Left hindlimb (tissue), 1 donor: ENCODE results near the gene ADAP1.
"Not testable (repeated sequence)": the region's sequence is repeated elsewhere in the genome, so short reads cannot be mapped to it uniquely, and the experiment has no call there.

Source experiments
- DNase-seq: peaks from one replicate; pipeline ENCODE4 v3.0.0-alpha.2; 2018

ADAP1 gene

DNA sequence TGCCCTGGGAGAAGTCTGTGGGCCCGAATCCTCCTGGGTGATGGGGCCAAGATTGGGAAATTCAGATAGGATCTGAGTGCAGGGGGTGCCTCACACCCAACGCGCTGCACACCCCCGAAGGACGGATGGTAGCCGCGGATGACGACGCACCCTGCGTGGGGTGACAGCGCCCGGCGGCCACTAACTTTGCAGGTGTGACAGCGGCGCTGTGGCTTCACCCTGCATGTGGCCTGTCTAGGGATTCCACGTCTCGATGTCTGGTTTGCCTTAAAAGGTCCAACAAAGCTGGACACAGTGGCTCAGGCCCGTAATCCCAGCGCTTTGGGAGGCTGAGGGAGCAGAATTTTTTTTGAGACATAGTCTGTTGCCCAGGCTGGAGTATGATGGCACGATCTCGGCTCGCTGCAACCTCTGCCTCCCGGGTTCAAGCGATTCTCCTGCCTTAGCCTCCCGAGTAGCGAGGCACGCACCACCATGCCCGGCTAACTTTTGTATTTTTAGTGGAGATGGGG, 18.6 kb downstream of the ADAP1 start:
- no peak for DNase-seq

- DNase-seq = no peak
These were observed 19.2 kb downstream of the ADAP1 start for GRCh38 chr7:935164-935873.

DNA sequence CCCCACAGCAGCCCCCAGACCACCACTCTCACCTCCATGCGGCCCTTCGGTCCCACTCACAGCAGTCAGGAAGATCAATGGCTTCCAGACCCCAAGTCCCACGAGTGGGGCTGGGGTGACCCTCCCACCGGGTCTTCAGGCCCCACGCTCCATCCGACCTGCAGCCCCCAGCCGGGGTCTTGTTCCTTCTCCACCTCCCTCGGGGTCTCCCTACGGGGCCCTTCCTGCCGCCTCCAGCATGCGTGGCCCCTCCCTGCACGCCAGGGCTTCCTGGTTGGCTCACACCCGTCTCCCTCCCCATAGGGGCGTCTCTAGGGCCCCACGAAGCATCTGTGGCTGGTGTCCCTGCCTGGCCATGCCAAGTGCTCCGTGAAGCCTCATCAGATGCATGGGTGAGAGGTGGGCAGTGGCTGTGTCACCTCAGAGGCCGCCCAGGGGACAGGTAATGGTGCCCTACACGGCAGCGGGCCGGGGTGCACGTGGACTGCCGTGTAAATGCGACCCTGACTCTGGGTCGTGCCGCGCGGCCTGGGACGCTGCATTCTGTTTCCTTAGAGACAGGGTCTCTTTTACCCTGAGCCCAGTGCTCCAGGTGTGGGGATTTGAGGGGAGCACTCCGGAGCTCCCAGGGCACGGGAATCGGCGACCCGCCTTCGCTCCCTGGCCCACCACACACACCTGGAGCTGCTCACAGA, 19.9 kb downstream of the ADAP1 start:
- no peak for DNase-seq

DNA sequence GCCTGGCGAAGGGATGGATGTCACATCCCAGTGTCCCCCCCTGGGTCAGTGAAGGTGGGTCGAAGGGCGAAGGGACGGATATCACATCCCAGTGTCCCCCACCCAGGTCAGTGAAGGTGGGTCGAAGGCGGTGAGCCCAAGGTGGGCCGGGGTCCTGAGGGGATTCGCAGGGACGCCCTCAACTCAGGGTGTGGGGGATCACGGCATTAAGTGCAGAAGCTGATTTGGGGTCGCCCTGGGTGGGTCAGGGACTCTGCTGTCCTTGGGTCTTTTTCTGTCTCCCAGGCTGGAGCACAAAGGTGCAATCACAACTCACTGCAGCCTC, 21.9 kb downstream of the ADAP1 start:
- no peak for DNase-seq

GRCh38 chr7:931871-932650, 22.4 kb downstream of the ADAP1 start:
- no peak for DNase-seq

DNA sequence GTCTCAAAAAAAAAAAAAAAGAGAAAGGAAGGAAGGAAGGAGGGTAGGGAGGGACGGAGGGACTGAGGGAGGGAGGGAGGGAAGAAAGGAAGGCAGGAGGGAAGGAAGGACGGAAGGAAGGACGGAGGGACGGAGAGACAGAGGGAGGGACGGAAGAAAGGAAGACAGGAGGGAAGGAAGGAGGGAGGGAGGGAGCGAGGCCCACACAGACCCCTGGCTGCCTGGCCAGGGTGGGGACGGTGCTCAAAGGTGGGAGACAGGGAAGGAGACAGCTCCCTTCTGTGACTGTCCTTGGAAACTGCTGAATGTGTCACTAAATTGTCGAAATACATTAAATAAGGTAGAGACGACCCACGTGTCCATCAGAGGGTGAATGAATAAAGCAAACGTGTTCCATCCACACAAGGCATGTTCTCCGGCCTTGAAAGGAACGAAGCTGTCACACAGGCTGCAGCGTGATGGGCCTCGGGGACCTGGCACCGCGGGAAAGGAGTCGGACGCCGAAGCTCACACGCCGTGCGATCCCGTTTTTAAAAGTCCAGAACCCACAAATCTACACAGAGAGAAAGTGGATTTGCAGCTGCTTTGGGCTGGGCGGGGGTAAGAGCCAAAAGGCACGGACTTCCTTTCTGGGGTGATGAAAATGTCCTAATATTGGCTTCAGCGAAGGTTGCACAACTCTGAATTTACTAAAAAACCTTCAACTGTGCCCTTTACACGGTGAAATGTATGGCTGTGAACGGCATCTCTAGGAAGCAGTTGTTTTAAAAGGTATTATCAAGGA, 23.3 kb downstream of the ADAP1 start:
- no peak for DNase-seq

DNA sequence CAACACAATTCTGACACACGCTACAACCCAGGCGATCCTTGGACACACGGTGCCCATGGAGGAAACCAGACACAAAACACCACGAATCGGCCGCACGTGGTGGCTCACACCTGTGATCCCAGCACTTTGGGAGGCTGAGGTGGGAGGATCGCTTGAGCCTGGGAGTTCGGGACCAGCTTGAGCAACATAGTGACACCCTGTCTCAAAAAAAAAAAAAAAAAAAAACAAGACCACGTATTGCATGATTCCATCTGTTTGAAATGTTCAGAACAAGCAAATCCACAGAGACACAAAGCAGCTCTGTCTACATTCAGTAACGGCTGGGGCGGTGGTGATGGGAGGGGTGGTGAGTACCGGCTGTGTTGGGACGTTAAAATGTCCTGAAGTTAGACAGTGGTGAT, 25.2 kb downstream of the ADAP1 start:
- no peak for DNase-seq

- no peak for DNase-seq
These were observed 27.3 kb downstream of the ADAP1 start for GRCh38 chr7:927031-927671.

DNA sequence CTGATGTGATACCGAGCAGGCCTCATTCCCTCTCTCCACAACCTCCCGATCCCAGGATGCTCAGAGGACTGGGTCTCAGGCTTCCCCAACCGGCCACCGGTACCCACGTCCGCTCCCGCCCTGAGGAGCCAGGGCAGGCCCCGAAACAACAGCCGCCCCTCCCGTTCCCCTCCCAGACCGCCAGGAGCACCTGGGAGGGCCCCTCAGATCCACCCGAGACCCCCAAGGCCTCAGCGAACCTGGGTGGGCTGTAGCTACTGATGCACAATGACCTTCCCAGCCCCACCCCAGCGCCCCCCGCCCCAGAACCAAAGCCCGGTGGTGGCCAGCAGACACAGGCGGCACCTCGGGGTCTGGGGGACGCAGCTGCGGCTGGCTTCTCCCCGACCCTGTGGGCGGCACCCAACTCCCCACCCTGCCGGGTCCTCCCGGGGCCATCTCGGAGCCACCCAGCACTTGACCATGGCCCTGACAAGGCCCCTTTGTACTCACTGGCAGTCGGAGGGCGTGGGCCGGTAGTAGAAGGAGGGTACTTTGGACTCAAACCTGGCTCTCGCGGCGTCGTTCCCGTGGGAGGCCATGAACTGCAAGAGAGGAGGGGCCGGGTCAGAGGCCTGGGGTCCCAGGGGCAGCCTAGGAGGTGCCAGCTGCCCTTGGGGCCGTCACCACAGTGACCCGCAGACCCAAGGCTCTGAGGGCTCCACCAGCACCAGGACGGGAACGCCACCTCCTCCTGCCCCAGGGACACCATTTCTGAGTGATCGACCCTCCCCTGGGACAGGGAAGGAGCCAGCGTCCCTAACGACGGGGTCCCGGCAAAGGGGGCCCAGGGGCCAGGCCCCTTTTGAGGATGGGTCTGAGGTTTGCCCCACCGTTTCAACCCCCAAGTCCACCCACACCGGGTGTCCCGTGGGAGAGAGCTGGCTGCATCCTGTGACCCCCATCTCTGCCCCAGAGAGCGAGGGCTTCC, 28.1 kb downstream of the ADAP1 start:
- DNase-seq = no peak

GRCh38 chr7:925601-926000, 28.9 kb downstream of the ADAP1 start:
- no peak for DNase-seq

DNA sequence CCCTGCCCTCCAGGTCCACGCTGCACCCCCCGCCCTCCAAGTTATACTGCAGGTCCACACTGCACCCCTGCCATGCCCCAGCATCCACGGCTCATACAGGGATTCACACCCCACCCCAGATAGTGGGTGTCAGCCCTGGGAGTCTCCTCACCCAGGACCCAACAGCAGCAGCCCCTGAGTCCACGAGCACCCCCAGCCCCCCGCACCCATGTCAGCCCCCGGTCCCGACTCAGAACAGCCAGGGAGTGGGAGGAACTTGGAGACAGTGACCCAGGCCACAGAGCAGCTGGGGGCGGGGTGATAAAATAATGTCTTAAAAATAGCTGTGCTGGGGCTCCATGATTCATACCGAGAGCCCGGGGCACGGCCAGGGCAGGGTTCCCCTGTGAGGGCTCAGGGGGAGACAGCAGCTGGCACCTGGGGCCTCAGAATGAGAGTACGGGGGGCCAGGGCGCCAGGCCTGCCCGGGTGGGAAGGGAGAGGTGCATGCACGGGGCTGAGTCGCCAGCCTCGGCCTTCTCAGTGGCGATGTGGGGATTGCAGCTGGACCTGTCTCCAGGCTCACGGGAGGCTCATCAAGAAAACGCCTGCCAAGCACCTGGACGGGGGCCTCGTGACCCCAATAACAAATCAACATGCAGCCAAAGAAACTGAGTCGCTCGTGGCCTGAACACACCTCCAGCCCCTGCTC, 29.8 kb downstream of the ADAP1 start:
- DNase-seq = no peak

DNA sequence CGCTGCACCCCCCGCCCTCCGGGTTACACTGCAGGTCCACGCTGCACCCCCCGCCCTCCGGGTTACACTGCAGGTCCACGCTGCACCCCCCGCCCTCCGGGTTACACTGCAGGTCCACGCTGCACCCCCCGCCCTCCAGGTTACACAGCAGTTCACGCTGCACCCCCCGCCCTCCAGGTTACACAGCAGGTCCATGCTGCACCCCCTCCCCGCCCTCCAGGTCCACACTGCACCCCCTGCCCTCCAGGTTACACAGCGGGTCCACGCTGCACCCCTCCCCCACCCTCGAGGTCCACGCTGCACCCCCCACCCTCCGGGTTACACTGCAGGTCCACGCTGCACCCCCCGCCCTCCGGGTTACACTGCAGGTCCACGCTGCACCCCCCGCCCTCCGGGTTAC, 30.4 kb downstream of the ADAP1 start:
- not testable (repeated sequence) for DNase-seq

DNA sequence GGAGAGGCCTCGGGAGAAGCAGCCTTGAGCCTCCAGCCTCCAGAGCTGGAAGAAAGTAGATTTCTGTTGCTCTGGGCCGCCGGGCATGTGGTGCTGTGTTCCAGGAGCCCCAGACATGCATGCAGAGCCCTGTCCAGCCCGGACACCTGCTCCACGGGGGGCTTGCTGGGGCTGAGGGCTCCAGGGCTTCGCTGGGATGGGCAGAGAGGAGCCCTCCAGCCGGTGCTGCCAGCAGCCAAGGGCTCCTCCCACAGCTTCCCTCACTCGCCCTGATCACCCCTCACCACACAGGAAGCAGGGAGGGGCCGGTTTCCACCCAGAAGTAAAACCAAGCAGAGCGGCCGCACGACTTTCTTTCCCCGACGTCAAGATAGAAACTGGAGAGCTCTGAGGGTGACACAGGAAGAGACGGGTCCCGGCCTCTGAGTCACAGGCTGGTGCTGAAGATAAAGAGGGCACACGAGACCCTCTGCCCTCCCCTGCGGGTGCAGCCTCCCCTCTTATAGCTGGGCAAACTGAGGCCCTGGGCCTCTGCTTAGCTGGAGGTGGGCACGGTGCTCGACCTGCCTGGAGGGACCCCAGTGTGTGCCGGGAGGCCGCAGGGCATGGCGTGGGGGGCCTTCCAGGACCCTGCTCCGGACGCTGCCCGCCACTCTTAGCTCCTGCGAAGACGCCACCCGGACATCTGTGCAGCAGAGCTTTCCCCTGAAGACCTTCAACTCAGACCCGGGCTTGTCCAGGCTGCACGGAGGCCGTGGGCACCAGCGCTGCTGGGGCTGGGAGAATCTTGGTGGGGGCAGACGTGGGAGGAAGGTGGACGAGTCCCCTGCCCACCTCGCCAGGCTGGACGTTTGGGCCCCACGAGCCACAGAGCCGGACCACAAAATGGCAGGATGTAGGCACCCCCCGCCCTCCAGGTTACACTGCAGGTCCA, 31.1 kb downstream of the ADAP1 start:
- peak; percentile 74 for DNase-seq

DNA sequence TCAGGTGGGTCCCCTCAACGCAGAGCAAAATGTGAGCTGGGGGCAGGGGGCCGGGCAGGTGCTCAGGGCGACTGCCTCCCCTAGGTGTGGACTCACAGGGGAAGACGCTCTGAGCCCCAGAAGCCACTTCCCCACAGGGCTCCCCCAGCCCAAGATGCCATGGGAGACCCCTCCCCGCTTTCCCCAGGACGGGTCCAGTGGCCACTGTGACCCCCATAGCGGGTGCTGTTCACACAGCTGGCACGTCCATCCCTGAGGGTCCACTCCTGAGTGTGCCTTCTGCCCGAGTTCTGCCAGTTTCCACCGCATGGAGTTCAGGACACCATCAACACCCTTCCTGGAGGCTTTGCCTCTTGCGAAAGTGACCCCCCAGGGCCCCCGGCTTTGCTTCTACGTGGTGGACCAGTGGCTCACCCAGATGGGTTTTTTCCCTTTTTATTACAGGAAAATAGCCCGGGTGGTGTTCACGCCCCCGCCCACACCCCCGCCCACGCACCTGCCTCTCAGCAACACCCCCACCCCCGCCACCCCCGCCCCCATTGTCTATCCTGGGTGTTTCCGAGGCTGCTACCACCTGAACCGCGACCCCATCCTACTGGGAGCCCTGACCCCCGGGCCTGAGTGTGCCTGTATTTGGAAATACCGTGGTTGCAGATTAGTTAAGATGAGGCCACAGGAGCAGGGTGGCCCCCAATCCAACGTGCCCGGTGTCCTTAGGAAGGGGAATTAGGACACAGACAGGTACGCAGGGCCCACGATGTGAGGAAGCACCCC, 32.0 kb downstream of the ADAP1 start:
- DNase-seq = no peak

GRCh38 chr7:921581-922333, 32.7 kb downstream of the ADAP1 start:
- DNase-seq = no peak

- DNase-seq = no peak
These were observed 33.4 kb downstream of the ADAP1 start for GRCh38 chr7:921071-921461.

DNA sequence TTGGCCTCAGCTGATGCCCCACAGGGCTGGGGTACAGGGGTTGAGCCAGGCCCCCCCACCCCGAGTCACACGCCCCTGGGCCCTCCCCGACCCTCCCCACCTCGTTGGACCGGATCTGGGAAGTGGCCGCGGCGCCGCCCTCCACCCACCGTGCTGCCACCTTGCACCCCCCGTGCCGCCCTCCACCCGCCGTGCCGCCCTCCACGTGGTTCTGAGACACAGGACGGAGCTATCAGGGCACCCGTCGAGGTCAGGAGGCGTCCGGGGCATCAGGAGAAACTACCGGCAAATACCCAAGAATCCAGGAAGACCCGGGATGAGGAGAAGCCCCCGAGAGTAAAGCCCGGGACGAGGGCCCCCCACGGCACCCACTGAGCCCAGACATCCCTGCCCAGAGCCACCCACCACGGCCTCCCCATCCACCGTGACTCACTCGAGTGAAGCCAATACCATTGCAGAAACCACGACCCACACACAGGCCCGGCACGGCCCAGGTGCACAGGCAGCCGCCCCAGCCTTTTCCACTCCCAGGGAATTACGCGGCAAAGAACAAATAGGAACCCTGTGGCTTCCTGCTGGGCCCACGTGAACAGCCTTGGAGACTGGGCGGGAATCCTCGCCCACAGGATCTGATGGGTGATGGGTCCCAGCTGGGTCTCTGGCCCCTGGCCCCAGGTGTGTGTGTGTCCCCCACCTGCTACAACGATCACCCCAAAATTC, 34.0 kb downstream of the ADAP1 start:
- DNase-seq = no peak
